HL-60 (cell line): Measurements from ENCODE around the gene CPT2.

Experiments used
- DNase-seq, 2 experiments: peaks; one replicate each; pipeline ENCODE4 v3.0.0-alpha.2; 2010 to 2020; ENCODE audit warnings: low read depth in 1 of 2, low spot score in 1 of 2
- H3K27ac ChIP-seq: fragments of 250-450 bp; sonication (Bioruptor Pico); replicated peaks from 2 replicates; pipeline ENCODE4 v1.5.1; 2020; ENCODE audit warnings: mild to moderate bottlenecking, moderate library complexity
- H3K27me3 ChIP-seq: fragments of 250-450 bp; sonication (Bioruptor Pico); 2 replicates; pipeline ENCODE4 v1.5.1; 2021; ENCODE audit warnings: mild to moderate bottlenecking, moderate library complexity; ENCODE audit not compliant: insufficient read depth, poor library complexity, severe bottlenecking
- H3K4me3 ChIP-seq: replicated peaks from 2 replicates; pipeline ENCODE4 v1.5.1; 2011; ENCODE audit warnings: mild to moderate bottlenecking, control low read depth, low read length; ENCODE audit not compliant: insufficient read depth
- GABPA ChIP-seq: IDR thresholded peaks from 2 replicates; pipeline ENCODE4 v1.6.1; 2012; ENCODE audit warnings: low read depth
- POLR2AphosphoS5 ChIP-seq: IDR thresholded peaks from 2 replicates; pipeline ENCODE4 v1.6.1; 2012; ENCODE audit warnings: low read depth
- REST ChIP-seq: IDR thresholded peaks from 2 replicates; pipeline ENCODE4 v1.6.1; 2012; ENCODE audit warnings: low read depth; ENCODE audit not compliant: insufficient replicate concordance
- SPI1 ChIP-seq: IDR thresholded peaks from 2 replicates; pipeline ENCODE4 v1.6.1; 2012; ENCODE audit warnings: low read depth, mild to moderate bottlenecking, borderline replicate concordance
- TF ChIP-seq, protein P1 (sequence below): IDR thresholded peaks from one replicate; pipeline ENCODE4 v1.5.1; 2011; ENCODE audit warnings: low read length, control low read depth, inconsistent platforms; ENCODE audit not compliant: insufficient read depth

CPT2 gene

GRCh38 chr1:53160924-53161378 is 35.7 kb upstream of the CPT2 start:
- H3K27me3 ChIP-seq = no peaks in the 10 kb centered on the region
- DNase-seq = no peak
- no peak overlapping the region for H3K4me3 ChIP-seq
- H3K27ac ChIP-seq = no peak overlapping the region
- no peak for TF ChIP-seq POLR2AphosphoS5
- TF ChIP-seq SPI1 = no peak
- TF ChIP-seq, protein P1, sequence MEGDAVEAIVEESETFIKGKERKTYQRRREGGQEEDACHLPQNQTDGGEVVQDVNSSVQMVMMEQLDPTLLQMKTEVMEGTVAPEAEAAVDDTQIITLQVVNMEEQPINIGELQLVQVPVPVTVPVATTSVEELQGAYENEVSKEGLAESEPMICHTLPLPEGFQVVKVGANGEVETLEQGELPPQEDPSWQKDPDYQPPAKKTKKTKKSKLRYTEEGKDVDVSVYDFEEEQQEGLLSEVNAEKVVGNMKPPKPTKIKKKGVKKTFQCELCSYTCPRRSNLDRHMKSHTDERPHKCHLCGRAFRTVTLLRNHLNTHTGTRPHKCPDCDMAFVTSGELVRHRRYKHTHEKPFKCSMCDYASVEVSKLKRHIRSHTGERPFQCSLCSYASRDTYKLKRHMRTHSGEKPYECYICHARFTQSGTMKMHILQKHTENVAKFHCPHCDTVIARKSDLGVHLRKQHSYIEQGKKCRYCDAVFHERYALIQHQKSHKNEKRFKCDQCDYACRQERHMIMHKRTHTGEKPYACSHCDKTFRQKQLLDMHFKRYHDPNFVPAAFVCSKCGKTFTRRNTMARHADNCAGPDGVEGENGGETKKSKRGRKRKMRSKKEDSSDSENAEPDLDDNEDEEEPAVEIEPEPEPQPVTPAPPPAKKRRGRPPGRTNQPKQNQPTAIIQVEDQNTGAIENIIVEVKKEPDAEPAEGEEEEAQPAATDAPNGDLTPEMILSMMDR = no peak
- TF ChIP-seq GABPA = no peak
- no peak for TF ChIP-seq REST

DNA sequence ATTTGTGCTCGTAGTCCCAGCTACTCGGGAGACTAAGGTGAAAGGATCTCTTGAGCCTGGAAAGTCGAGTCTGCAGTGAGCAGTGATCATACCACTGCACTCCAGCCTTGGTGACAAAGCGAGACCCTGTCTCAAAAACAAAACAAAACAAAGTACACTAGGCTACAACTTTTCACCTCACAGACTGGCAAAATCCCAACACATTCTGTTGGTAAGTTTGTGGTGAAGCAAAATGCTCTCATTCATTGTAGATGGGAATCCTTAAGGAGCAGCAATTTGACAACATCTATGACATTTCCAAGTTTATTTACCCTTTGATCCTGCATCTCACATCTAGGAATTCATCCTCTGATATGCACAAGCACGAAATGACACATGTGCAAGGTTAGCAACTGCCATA is 34.0 kb upstream of the CPT2 start:
- Histone ChIP-seq H3K27me3 (no peaks in the 10 kb centered on the region), H3K27ac (no peak overlapping the region), H3K4me3 (no peak overlapping the region)
- no peak for DNase-seq
- TF ChIP-seq, protein P1 = no peak
- TF ChIP-seq SPI1 (no peak), REST (no peak), POLR2AphosphoS5 (no peak), GABPA (no peak)

DNA sequence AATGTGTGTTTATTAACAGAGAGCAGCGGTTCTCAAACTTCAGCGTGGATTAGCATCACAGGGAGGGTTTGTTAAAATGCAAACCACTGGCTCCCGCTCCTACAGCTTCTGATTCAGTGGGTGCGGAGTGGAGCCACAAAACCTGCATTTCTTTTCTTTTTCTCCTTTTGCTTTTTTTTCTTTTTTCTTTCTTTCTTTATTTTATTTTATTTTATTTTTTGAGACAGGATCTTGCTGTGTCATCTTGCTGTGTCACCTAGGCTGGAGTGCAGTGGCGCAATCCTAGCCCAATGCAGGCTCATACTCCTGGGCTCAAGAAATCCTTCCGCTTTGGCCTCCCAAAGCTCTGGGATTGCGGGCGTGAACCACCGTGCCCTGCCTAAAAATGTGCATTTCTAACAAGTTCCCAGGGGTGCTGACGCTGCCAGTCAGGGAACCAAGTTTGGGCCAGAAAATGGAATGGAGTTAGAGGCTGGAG is 33.3 kb upstream of the CPT2 start:
- H3K27ac ChIP-seq = no peak overlapping the region
- no peak overlapping the region for H3K4me3 ChIP-seq
- peak; percentile 13 to 39 for DNase-seq
- no peaks in the 10 kb centered on the region for H3K27me3 ChIP-seq
- TF ChIP-seq POLR2AphosphoS5 (no peak), REST (no peak), GABPA (no peak), SPI1 (no peak)
- TF ChIP-seq, protein P1 = no peak
